Tibial nerve (tissue), 4 donors: Measurements from ENCODE around the gene GNPAT. TPM values are rescaled to one million over a fixed set of nuclear protein-coding genes. Genes with fewer than 3 reads are reported as not detected.

Experiments
- DNase-seq, 2 donors: peaks; one replicate each; pipeline ENCODE4 v3.0.0-alpha.2; 2019; ENCODE audit warnings: low spot score in 2 of 2
- H3K27ac ChIP-seq, 4 donors: fragments of 200-600 bp; sonication (generic) in 3 of 4; one replicate each; pipeline ENCODE4 v1.5.1; 2017 to 2019; ENCODE audit warnings: mild to moderate bottlenecking in 1 of 4
- H3K27me3 ChIP-seq, 2 donors: fragments of 200-600 bp; sonication (generic) in 1 of 2; one replicate each; pipeline versions ENCODE4 v1.5.1 to v1.6.0; 2017 to 2019
- H3K36me3 ChIP-seq, 3 donors: fragments of 200-600 bp; sonication (generic); one replicate each; pipeline ENCODE4 v1.5.1; 2018 to 2019
- H3K4me1 ChIP-seq, 4 donors: fragments of 200-600 bp; sonication (generic) in 3 of 4; one replicate each; pipeline ENCODE4 v1.5.1; 2017 to 2019
- H3K4me3 ChIP-seq, 4 donors: fragments of 200-600 bp; sonication (generic) in 3 of 4; one replicate each; pipeline ENCODE4 v1.5.1; 2017 to 2019; ENCODE audit warnings: mild to moderate bottlenecking in 1 of 4, moderate library complexity in 1 of 4
- H3K9me3 ChIP-seq, 4 donors: fragments of 200-600 bp; sonication (generic) in 3 of 4; one replicate each; pipeline ENCODE4 v1.5.1; 2017 to 2019
- EP300 ChIP-seq, 2 donors: sonication (generic); formaldehyde crosslinking; IDR thresholded peaks; one replicate each; pipeline ENCODE4 v1.6.1; 2017; ENCODE audit warnings: antibody characterized with exemption in 2 of 2, mild to moderate bottlenecking in 1 of 2
- POLR2A ChIP-seq, 2 donors: fragments of 450-650 bp; IDR thresholded peaks; one replicate each; pipeline ENCODE4 v1.6.1; 2017; ENCODE audit warnings: antibody characterized with exemption in 2 of 2, mild to moderate bottlenecking in 2 of 2, moderate library complexity in 2 of 2
- WGBS, 2 donors: methylation state at CpG; one replicate each; pipeline ENCODE4 v1.1.5; 2018; 5-methylcytosine and 5-hydroxymethylcytosine counted together
- total RNA-seq, 4 donors: library from RNA; depleted of rRNA; stranded (reverse); fragments of >200 nt; gene quantifications; one replicate each; pipeline ENCODE4 v1.1.0, GENCODE V29; 2016
- TF ChIP-seq, protein P1 (sequence below), 5 experiments: fragments of 200-600 bp in 3 of 5; fragments of 450-650 bp in 2 of 5; sonication (generic) in 3 of 5; IDR thresholded peaks; one replicate each; pipeline ENCODE4 v1.5.1; 2016 to 2019; ENCODE audit warnings: antibody characterized with exemption in 5 of 5, mild to moderate bottlenecking in 3 of 5, moderate library complexity in 2 of 5

GNPAT gene
- total RNA-seq, 4 donors from 2014 or later = 21.8 to 38.2 (median 33.3) TPM

DNA sequence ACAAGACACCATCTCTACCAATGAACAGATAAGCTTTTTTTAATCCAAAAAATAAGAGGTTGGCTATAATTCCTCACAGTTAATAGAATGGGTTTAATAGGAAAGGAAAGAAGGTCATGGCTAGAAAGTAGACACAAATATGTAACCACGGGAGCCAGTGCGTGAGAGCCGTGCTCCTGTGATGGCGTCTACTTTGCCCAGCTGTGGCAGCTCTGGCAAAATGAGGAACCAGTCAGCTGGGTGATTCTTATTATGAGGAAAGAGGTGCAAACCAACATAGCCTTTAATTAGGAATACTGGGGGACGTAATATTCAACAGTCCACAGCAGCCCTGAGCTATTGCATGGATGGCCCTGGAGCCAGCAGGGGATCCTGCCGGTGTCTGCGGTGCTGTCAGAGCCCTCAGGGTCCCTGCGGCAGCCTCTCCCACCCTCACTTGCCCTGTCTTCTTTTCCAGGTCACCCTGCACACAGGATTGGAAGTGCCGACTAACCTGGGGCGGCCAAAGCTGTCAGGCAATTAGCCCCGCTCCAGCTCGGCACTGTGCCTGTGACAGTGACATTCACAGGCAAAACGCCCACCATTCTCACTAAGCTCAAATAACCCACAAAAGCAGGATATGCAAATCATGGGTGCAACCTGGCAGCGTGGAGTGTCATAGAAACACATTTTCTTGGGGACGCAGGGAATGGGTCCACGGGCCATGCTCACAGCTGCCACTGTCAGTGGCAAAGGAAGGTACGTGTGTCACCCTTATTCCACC lies 25.9 kb upstream of the GNPAT start:
- 73 to 78% methylated on average over 17 of the region's 17 CpGs for WGBS, 2 donors
- TF ChIP-seq, protein P1, sequence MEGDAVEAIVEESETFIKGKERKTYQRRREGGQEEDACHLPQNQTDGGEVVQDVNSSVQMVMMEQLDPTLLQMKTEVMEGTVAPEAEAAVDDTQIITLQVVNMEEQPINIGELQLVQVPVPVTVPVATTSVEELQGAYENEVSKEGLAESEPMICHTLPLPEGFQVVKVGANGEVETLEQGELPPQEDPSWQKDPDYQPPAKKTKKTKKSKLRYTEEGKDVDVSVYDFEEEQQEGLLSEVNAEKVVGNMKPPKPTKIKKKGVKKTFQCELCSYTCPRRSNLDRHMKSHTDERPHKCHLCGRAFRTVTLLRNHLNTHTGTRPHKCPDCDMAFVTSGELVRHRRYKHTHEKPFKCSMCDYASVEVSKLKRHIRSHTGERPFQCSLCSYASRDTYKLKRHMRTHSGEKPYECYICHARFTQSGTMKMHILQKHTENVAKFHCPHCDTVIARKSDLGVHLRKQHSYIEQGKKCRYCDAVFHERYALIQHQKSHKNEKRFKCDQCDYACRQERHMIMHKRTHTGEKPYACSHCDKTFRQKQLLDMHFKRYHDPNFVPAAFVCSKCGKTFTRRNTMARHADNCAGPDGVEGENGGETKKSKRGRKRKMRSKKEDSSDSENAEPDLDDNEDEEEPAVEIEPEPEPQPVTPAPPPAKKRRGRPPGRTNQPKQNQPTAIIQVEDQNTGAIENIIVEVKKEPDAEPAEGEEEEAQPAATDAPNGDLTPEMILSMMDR (IDR thresholded peaks at IDR 0.05) = no peak
- TF ChIP-seq POLR2A (IDR thresholded peaks at IDR 0.05) (no peak), EP300 (IDR thresholded peaks at IDR 0.05) (no peak)
- DNase-seq = no peak
- peaks cover 0 to 8% (median 3%) of the 10 kb centered on the region in 4 donors for H3K4me1 ChIP-seq
- no peak overlapping the region for H3K4me3 ChIP-seq
- no peaks in the 10 kb centered on the region for H3K36me3 ChIP-seq
- no peaks in the 10 kb centered on the region for H3K9me3 ChIP-seq
- H3K27ac ChIP-seq = no peak overlapping the region
- H3K27me3 ChIP-seq = no peaks in the 10 kb centered on the region

DNA sequence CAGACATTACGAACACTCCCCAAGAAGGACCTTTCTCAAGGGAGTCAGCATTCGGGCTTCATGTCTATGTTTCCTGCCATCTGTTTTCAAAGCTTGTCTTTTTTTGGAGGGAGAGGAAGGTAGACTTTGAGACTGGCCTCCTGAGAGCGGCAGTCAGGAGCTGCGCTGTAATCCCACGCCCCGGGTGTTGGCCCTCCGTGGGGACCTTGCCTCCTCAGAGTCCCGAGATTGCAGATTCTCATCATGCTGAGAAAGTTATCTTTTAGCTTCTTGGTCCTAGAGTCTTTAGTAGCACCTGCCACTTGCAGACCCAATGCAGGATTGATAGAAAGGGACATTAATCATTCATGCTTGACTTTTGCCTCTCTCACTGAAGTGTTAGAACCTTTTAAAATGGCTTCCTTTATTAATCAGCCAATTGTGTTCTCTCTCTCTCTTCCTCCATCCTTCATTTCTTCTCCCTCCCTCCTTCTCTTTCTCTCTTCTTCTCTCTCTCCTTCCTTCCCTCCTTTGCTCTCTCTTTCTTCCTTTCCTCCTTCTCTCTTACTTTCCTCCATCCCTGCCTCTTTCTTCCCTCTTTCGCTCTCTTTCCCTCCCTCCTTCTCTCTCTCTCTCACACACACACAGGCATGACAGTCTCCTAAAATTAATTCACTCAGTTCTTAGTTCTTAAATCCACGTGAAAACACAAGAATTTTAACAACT lies 25.2 kb upstream of the GNPAT start:
- Histone ChIP-seq H3K27ac (no peak overlapping the region), H3K36me3 (no peaks in the 10 kb centered on the region), H3K4me3 (no peak overlapping the region), H3K4me1 (peaks cover 0 to 8% (median 3%) of the 10 kb centered on the region in 4 donors), H3K27me3 (no peaks in the 10 kb centered on the region), H3K9me3 (no peaks in the 10 kb centered on the region)
- TF ChIP-seq POLR2A (IDR thresholded peaks at IDR 0.05) (no peak), EP300 (IDR thresholded peaks at IDR 0.05) (no peak)
- WGBS, 2 donors = 72 to 75% methylated on average over 10 of the region's 10 CpGs
- DNase-seq = no peak

DNA sequence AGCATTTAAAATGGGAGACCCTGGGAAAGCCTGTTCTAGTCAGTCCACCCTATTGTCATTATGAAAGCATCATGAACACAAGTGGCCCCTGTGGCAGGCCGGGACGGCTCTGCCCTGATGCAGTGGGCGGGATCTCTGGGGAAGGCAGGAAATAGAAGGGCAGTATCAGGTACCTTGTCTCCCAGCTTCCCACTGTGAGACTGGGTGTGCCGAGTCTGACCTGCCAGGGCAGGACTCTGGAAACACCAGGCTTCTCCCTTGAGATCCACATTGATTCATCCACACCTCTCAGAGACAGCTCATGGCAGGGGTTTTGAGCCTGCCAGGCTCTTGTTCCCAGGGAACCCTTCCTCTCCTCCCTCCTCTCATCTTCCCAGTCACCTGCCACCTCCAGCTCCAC lies 24.5 kb upstream of the GNPAT start:
- Histone ChIP-seq H3K27me3 (no peaks in the 10 kb centered on the region), H3K36me3 (peaks cover 0 to 2% (median 0%) of the 10 kb centered on the region in 3 donors), H3K27ac (no peak overlapping the region), H3K4me3 (no peak overlapping the region), H3K4me1 (peaks cover 0 to 3% (median 1%) of the 10 kb centered on the region in 4 donors), H3K9me3 (no peaks in the 10 kb centered on the region)
- TF ChIP-seq, protein P1 (IDR thresholded peaks at IDR 0.05) = no peak
- TF ChIP-seq POLR2A (IDR thresholded peaks at IDR 0.05) (no peak), EP300 (IDR thresholded peaks at IDR 0.05) (no peak)
- 25 to 31% methylated on average over 4 of the region's 4 CpGs for WGBS, 2 donors
- no peak for DNase-seq

DNA sequence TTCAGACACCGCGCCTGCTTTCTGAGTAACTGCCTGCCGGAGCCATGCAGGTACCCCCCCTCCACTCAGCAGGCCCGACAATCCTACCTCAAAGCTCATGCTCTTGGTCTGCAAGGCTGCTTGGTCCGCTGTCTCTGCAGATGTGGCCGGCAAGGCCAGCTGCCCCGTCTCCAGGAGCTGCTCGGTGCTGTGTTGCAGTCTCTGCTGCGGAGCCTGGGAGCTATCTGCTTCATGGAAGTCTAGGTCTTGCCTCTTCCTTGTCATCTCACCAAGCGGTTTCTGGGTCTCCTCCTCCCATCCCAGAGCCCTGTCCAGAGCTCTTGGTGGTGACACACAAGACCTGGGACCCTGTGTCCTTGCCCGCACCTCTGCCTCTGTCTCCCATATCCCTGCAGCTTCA lies 24.0 kb upstream of the GNPAT start:
- H3K9me3 ChIP-seq = no peaks in the 10 kb centered on the region
- no peaks in the 10 kb centered on the region for H3K27me3 ChIP-seq
- WGBS, 2 donors = 87 to 90% methylated on average over 11 of the region's 11 CpGs
- H3K4me1 ChIP-seq = no peaks in the 10 kb centered on the region
- no peak overlapping the region for H3K4me3 ChIP-seq
- no peak for TF ChIP-seq POLR2A (IDR thresholded peaks at IDR 0.05)
- no peak for TF ChIP-seq EP300 (IDR thresholded peaks at IDR 0.05)
- no peak overlapping the region for H3K27ac ChIP-seq
- peaks cover 0 to 7% (median 0%) of the 10 kb centered on the region in 3 donors for H3K36me3 ChIP-seq
- DNase-seq = no peak

DNA sequence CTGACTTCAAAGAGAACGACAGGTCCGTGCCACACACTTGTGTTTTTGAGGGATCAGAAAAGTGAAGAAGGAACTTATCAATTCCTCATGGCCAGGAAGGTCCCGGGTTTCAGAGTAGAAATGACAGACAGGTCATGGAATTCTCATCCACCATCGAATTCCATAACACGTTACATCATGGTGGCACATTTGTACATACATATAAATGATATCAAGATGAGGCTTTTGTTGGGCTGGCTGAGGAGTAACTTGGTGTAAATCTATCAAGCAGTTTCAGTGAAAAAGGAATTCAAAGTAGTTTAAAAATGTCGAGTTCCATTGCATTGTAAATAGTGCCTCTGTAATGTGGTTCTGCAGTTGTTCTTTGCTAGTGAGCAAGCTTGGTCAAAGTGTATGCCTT lies 22.9 kb upstream of the GNPAT start:
- TF ChIP-seq POLR2A (IDR thresholded peaks at IDR 0.05) (no peak), EP300 (IDR thresholded peaks at IDR 0.05) (no peak)
- TF ChIP-seq, protein P1 (IDR thresholded peaks at IDR 0.05) = no peak
- 62 to 66% methylated on average over 6 of the region's 6 CpGs for WGBS, 2 donors
- Histone ChIP-seq H3K27me3 (no peaks in the 10 kb centered on the region), H3K36me3 (peaks cover 0 to 18% (median 0%) of the 10 kb centered on the region in 3 donors), H3K27ac (no peak overlapping the region), H3K4me3 (no peak overlapping the region), H3K9me3 (no peaks in the 10 kb centered on the region), H3K4me1 (no peaks in the 10 kb centered on the region)
- no peak for DNase-seq
